ENCODE measurements around the gene BDH1.
"Not testable (repeated sequence)": the region's sequence is repeated elsewhere in the genome, so short reads cannot be mapped to it uniquely, and the experiment has no call there.

The BDH1 gene

DNA sequence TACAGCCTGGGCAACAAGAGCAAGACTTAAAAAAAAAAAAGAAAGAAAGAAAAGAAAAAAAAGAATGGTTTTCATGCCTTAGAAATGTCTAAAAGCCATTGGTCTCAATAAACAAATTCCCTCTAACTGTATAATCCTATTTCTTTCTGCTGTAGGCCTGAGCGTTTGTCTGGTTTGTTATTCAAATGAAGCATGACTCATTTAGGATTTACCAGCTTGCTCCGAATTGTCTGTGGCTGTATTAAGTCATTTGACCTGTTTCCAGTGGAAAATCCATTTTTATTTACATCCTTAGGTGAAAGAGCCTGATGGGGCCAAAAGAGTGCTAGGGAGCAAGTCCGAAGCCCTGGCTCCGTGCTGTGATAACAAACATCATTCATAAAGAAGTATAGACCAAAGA lies 73.8 kb downstream of the BDH1 start:
- DNase-seq = no peak

DNA sequence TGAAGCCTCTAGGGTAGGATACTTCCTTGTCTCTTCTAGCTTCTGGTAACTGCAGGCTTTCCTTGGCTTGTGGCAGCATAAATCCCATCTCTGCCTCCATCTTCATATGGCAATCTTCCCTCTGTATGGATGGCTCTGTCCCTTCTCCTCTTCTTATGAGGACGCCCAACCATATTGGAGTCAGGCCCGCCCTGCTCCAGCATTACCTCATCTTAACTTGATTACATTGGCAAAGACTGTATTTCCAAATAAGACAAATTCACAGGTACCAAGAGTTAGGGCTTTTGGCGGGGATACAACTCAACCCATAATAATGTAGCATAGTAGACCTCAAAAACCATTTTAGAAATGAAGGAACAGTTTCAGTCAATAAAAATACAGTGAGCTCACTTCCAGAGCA lies 75.4 kb downstream of the BDH1 start:
- DNase-seq = no peak

DNA sequence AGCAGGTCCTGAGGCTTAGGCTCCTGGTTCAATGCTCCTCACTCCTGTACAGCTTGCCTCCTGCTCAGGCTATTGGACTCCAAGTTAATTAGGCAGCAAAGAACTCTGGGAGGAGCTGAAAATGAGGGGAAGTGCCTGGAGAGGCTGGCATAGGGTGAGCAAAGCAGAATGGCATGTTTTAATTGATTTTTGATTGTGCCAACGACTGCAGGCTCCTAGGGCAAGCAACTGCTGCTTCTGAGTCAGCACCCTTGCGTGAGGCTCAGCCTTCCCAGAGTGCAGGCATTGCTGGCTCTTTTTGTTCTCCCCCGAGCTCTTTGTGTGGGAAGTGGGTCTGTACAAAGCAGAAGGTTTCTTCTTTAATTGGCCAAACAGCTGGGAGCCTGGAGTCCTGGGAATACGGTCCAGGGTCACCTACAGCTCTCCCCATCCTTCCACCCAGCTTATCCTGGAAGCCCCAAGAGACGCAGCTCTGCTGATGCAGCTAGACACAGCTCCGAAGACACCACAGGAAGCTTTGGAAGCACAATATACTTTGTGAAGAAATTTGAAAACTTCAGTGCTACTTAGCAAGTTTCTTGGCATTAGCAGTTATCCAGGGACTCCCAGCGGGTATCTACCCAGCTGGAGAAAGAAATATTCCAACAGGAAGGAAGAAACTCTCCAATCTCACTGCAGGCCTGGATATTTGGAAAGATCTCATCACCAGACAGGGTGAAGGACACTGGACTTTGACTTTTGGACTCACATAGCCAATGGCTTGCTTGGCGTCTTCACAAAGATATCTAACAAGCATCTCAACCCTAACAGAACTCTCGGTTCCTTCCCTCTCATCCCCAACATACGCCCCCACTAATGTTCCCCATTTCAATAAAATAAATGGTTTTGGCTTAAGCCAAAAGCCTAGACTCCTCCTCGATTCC lies 76.8 kb downstream of the BDH1 start:
- peak; percentile 35 for DNase-seq

DNA sequence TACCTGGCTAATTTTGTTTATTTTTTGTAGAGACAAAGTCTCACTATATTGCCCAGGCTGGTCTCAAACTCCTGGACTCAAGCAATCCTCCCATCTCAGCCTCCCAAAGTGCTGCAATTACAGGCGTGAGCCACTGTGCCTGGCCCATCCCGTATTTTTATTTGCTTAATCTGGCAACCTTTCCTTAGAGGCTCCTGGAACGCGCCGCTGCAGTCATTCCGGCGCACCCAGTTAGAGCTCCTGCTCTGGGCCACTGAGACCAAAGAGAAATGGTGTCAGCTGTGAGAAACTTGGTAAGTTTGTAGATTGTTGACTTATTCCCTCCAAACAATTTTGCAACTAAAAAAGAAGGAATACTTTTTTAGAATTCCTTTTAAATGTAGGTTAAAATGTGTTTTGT lies 78.0 kb downstream of the BDH1 start:
- not testable (repeated sequence) for DNase-seq

DNA sequence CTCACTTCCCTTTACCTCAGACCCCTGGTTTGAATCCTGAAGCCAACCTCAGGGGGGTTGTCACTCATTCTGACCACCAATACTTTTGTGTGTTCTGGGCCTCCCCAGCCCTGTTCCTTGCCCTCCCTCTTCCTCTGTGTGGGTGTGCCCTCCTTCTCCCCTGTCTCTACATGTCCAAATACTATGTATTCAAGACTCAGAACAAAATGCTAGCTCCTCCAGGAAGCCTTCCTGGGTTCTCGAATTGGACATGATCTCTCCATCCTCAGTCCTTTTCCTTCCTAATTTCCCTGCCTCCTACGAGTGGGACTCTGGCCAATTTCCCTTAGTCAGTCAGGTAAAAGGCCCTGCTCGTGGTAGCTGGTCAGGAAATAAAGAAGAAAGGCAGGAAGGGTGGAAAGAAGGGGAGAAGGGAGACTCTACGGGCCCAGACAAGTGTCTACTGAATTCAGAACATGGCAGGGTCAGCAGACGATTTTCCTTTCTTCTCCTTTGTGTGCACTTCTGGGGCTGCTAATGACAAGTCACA lies 79.7 kb downstream of the BDH1 start:
- no peak for DNase-seq

DNA sequence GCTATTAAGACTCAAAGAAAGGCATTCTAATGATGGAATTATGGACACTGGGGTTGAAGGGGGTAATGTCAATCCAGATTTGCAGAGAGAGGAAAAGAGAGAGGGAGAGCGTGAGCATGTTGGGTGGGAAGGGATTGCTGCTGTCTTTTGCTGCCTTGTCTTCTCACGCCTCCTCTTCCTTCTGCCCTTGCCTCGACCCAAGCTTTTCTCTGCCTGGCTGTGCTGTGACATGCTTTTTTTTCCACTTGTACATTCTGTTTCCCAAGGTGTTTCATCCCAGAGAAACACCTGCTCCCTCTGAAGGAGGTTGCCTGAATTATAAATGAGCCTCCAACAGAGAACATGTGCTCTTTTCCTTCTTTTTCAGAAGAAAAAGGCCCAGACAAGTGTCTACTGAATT lies 80.3 kb downstream of the BDH1 start:
- no peak for DNase-seq

DNA sequence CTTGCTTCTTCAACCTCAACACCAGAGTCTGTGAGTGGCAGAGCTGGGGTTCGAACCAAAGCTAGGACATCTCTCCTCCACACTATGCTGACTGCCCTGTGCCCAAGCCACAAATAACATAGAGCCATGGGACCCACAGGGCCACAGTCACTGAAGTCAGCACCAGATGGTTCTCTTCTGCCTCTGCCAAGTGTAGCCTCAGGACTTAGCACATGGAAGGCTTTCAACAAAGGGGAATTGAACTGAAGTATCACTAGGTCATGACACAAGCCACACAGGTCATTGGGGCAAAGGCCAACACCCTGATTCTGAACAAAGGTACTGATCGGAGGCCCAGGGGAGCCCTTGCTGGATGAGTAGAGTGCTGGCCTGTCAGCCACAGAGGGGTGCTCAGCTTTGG lies 83.6 kb downstream of the BDH1 start:
- DNase-seq = no peak

DNA sequence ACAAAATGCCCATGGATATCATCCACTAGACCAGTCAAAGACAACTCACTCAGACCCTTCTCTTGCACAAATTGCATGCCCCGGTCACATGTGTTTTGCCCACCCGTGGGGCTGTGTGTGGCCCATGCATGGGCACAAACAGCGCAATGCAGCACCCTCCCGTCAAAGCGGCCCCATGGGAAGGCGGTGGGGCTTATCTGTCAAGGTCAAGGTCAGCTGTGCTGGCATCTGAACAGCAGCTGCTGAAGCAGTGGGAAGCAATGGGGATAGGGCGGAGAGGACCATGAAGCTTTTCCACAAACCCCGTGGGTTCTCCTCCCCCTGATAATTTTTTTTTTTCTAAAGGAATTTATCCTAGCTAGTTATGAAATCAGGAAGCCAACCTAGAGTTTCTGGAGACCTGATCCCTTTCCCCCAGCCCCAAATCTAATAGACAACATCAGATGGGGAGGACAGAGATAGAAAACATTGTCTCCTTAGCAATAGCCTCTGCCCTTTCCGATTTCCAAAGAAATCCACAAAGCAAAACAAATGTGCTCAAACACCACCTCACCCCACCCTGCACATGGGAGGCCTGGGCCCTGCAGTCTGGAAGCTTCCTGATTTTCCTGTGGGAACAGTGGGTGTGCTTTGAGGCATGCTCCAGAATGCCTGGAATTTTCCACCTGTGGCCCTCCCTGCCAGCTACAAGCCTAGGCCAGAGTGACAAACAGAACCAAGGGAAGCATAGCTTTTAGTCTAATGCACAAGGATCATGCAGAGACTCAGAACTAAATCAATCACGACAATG lies 84.4 kb downstream of the BDH1 start:
- no peak for DNase-seq

DNA sequence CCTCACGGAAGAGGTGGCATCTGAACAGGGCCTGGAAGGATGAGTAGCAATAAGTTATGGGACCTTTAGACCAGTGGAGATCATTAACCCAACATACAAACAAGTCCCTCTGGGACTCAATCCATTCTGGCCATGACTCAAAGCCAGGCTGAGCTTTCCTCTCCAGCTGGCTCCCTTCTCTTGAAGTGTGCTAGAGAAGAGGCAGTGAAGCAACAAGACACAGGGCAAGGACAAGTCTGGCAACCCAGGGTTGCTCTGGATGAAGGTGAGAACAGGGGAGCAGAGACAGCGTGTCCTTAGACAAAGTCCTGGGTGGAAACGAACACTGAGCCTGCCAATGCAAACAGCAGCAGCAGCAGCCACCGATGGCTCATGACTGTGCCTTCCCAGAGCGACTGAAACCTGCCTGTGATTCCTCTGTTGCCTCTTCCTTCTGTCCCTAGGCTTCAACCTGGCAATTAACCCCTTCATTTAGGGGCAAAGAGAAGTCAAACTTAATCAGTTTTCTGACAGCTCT lies 86.8 kb downstream of the BDH1 start:
- no peak for DNase-seq

DNA sequence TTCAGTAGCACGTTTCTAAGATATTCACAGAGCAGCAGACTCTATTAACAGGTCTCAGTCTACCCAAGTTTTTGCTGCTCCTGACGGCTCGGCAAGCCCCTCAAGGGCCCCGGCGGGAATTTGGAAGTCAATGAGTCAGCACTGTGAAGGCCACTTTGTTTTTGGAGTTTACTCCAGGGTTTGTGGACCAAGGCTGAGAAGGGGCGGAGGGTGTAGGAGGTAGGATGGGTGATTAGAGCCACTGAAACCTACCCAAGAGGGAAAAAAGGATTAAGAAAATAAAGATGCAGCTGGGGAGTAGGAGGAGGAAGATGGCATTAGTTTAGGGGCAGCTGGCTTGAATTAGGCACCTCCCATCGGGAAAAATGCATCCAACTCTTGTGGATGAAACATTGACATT lies 87.6 kb downstream of the BDH1 start:
- DNase-seq = no peak

DNA sequence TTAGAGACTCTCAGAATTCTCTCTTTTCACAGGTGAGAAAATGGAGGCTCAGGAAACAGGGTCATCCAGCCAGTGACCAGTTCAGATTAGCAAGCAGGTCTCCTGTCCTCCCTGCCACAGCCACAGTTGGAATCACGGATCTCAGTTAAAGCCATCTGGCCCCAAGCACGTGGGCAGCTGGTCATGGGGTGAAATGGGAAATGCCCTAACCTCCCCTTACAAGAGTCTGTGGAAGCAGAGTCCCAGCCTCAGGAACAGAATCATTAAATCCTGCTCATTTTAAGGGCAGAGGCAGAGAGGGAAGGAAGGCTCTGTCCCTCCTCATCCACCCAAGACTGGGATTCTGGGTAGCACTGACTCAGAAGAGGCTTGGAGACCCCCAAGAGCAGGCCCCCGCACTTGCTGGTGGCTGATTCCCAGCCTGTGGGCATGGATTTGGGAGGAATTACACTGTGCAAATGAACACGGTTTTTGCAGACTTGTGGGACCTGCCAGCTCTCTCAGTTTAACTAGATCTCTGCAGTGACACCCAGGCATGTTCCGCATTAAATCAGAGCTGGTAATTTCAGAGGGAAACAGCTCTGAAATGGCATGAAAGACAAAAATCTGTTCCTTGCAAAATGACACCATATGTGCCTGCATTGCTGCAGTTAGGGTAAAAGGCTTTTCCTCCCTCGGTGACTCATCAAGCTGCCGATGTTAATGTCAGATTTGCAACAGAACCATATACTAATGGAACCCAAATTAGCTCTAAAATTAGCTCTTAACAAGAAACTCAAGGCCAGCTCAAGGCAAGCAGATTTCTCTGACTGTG lies 89.0 kb downstream of the BDH1 start:
- DNase-seq = no peak

DNA sequence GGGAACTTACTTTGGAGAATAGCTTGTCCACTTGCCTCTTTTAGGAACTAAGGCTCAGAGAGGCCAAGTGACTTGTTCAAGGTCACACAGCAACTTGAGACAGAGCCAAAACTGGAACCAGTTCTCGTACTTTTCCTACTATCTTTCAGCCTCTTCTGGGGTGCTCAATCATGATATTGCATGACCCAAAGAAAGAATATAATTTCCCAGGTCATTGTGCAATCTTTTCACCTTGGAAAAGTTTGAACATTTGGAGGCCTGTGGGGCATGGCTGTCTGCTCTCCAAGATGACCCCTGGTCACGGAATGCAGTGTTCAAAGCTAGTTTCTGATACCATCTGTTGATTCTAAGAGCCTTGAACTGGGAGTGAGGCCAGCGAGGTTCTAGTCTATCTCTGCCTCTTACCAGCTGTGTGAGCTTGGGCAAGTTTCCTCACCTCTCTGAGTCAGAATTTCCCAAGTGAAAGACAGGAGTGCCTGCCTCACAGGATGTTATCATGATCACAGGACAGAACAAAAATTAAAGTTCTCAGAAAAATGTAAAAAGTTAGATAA lies 89.7 kb downstream of the BDH1 start:
- no peak for DNase-seq

DNA sequence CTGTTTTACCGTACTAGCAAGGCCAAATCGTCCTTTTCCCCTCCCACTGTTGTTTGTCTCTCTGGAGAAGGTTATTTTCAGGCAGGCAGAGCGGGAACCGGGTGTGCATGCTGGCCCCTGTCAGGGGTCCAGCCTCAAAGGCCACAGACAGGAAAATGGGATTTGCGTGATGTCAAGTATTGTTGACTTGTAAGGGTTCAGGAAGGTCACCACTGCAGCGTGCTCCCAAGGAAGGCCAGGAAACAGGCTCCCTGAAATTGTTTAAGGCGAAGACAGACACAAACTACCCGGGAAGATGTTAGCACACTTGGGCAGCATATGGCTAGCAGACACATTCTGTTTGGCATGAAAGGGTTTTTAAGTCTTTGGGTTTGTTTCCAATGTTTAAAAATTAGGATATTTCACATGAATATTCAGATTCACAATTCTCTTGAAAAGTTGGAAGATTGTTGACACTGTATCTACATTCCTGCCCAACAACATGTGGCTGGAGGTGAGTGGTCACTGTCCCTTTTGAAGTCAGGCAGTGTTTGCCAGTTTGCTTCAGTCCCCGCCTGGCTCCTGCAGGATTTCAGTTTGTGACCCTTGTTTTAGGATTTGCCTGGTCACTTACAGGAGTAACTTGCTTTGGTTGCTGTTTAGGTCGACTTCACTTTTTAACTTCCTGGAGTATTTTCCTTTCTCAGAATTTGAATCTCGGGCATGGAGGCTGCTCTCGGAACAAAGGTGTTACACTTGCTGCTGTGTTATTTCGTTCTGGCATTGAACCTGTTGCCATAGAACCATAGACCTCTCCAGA lies 90.4 kb downstream of the BDH1 start:
- DNase-seq = no peak

DNA sequence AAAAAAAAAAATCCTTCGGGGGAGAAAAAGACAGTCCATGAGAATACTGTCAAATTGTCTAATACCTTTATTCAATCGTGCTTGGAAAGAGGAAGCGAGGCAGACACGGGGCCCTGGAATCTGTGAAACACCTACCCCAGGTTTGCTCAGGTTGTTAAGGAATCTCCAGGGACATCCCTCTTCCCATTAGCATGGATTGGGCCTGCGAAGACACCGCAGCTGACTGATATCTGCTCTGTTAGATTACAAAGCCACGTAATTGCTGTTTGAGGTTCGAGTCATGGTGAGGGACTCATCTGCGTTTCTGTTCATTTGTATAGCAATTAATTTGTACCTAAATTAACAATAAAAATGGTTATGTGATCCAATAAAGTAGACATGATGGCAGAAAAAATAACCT lies 91.0 kb downstream of the BDH1 start:
- no peak for DNase-seq

DNA sequence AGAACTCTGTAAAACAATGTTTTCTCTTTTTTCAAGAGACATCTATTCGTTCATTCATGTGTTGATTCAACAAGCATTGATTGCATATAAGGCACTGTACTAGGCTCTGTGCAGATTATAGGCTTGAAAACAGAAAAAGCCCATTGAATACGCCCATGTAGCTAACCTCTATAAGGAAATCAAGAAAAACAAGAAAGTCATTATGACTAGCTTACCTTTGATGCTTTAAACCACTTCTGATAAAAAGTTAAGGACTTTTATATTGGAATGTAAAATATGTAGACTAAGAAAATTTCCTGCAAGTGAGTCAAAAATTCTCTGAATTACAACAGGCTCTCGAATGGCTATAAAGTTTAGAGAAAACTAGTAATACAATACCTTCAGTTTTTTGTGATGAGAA lies 92.5 kb downstream of the BDH1 start:
- DNase-seq = no peak

DNA sequence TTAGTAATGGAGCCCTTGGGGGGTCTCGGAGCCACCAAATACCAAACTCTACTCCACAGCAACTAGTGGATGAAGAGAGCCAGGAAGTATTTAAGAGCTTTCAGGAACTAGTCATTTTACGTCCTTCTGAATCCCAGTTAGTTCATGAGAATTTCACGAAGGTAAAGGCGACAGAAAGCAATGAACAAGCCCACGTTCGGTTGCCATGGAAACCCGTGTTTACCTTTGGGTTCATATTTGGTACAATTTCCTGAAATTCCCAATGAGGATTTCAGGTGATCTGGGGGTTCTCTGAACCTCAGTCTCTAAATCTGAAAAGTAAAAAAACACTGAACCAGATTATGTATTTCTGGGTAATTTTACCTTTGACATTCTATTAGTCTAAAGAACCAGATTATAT lies 93.0 kb downstream of the BDH1 start:
- DNase-seq = no peak

DNA sequence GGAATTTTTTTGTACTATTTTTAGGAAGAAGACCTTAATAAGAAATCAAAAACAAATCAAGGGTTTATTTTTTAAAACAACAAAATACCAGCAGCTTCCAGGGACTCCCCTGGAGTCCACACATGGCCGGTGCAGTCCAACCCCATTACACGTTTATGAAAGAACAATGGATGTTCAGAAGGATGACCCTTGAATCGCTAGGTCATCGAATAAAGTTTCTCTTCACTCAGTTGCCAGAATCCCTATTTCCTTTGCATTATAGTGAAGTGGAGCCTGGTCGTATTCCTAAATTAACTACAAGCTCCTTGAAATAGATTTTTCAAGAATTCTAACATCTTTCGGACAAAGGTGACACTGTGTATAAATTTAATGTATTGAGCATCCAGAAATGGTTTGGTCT lies 95.1 kb downstream of the BDH1 start:
- no peak for DNase-seq

DNA sequence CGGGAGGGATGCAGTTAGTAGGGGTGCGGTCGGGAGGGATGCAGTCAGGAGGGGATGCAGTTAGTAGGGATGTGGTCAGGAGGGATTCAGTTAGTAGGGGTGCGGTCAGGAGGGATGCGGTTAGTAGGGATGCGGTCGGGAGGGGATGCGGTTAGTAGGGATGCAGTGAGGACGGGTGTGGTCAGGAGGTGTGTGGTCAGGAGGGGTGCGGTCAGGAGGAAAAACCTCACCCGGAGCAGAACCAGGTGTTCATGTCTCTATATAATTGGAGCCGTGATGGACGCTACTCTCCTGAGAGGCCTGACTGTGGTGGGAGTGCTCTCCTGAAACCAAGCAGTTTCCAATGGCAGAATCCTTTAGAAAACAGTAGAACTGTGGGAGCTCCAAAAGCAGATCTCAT lies 95.8 kb downstream of the BDH1 start:
- no peak for DNase-seq

Measured in amniotic stem cell (primary cell).